K562 (cell line): Measurements from ENCODE around the gene ZNF276. TPM values are rescaled to one million over a fixed set of nuclear protein-coding genes. Genes with fewer than 3 reads are reported as not detected.

ENCODE experiments used
- CHD4 ChIP-seq: fragments of 200-600 bp; sonication (generic); IDR thresholded peaks from 3 replicates; pipeline ENCODE4 v1.6.1; 2012; ENCODE audit warnings: low read depth, mild to moderate bottlenecking, mixed read lengths, low read length, inconsistent platforms; ENCODE audit not compliant: insufficient read depth, insufficient replicate concordance, poor library complexity, severe bottlenecking
- DMBX1 ChIP-seq: fragments of 250-450 bp; sonication (Bioruptor Pico); IDR thresholded peaks from 2 replicates; pipeline ENCODE4 v1.8.0; 2022; ENCODE audit warnings: inconsistent platforms, mild to moderate bottlenecking, moderate library complexity, borderline replicate concordance
- ETV6 ChIP-seq, 3 experiments: fragments of 150-350 bp in 1 of 3; sonication (generic) in 1 of 3; formaldehyde crosslinking in 1 of 3; IDR thresholded peaks; 2 replicates each; pipeline versions ENCODE4 v1.6.1 to v1.8.0; 2014 to 2022; ENCODE audit warnings: borderline replicate concordance in 2 of 3, low read depth in 2 of 3, antibody characterized with exemption in 1 of 3, low read length in 1 of 3, mild to moderate bottlenecking in 1 of 3, missing genetic modification reagents in 1 of 3
- HDAC1 ChIP-seq, 2 experiments: fragments of 450-650 bp; IDR thresholded peaks; 2 replicates each; pipeline ENCODE4 v1.6.1; 2016 to 2017; ENCODE audit warnings: inconsistent platforms in 1 of 2, mild to moderate bottlenecking in 1 of 2, moderate library complexity in 1 of 2
- HDAC2 ChIP-seq: fragments of 450-650 bp; IDR thresholded peaks from 2 replicates; pipeline ENCODE4 v1.6.1; 2016; ENCODE audit warnings: mild to moderate bottlenecking
- LCOR ChIP-seq: sonication (generic); formaldehyde crosslinking; IDR thresholded peaks from 2 replicates; pipeline ENCODE4 v1.8.0; 2022; ENCODE audit warnings: mild to moderate bottlenecking, missing genetic modification reagents
- MAFK ChIP-seq: IDR thresholded peaks from 2 replicates; pipeline ENCODE4 v1.6.1; 2011; ENCODE audit warnings: low read length, improper control_type of control experiment
- MNT ChIP-seq, 2 experiments: fragments of 450-650 bp; conservative IDR thresholded peaks; 2 replicates each; pipeline ENCODE4 v1.6.1; 2017; ENCODE audit warnings: mild to moderate bottlenecking in 2 of 2, moderate library complexity in 2 of 2
- NR2C2 ChIP-seq, 2 experiments: fragments of 200-800 bp in 1 of 2; sonication (Bioruptor generic) in 1 of 2; sonication (generic) in 1 of 2; formaldehyde crosslinking in 1 of 2; IDR thresholded peaks; 2 replicates each; pipeline versions ENCODE4 v1.6.1 to v1.8.0; 2016 to 2022; ENCODE audit warnings: mild to moderate bottlenecking in 1 of 2, missing compliant biosample characterization in 1 of 2, missing genetic modification characterization in 1 of 2, missing genetic modification reagents in 1 of 2
- POLR2H ChIP-seq: IDR thresholded peaks from 2 replicates; pipeline ENCODE4 v1.6.1; 2016; ENCODE audit warnings: missing genetic modification characterization, low read depth, mild to moderate bottlenecking, control low read depth, missing compliant biosample characterization, moderate library complexity
- RBM39 ChIP-seq: fragments of 200-400 bp; formaldehyde crosslinking; optimal IDR thresholded peaks from 2 replicates; pipeline ENCODE3; 2018; ENCODE audit warnings: low read depth, low read length
- SAP30 ChIP-seq: fragments of 200-600 bp; sonication (generic); IDR thresholded peaks from 2 replicates; pipeline ENCODE4 v1.6.1; 2012; ENCODE audit warnings: borderline replicate concordance, low read depth, mild to moderate bottlenecking, moderate library complexity, low read length, control low read depth, inconsistent platforms; ENCODE audit not compliant: insufficient read depth, poor library complexity, severe bottlenecking
- SREBF2 ChIP-seq: sonication (generic); formaldehyde crosslinking; IDR thresholded peaks from 2 replicates; pipeline ENCODE4 v1.4.0; 2020; ENCODE audit warnings: mild to moderate bottlenecking, missing genetic modification reagents
- SUPT5H ChIP-seq: fragments of 450-650 bp; IDR thresholded peaks from 2 replicates; pipeline ENCODE4 v1.6.1; 2016
- TSC22D4 ChIP-seq: fragments of 450-650 bp; IDR thresholded peaks from 2 replicates; pipeline ENCODE4 v1.6.1; 2016; ENCODE audit warnings: missing genetic modification characterization, missing biosample characterization, control low read depth
- XRCC4 ChIP-seq: IDR thresholded peaks from one replicate; pipeline ENCODE4 v1.6.1; 2011; ENCODE audit not compliant: insufficient read depth, insufficient read length; ENCODE audit errors: extremely low read depth
- ZBTB12 ChIP-seq: fragments of 250-450 bp; sonication (Bioruptor Pico); IDR thresholded peaks from 2 replicates; pipeline ENCODE4 v1.4.0; 2020
- ZNF3 ChIP-seq: fragments of 250-450 bp; sonication (Bioruptor Pico); IDR thresholded peaks from 2 replicates; pipeline ENCODE4 v1.5.0; 2021; ENCODE audit warnings: mild to moderate bottlenecking, moderate library complexity
- ZNF444 ChIP-seq: fragments of 250-450 bp; sonication (Bioruptor Pico); IDR thresholded peaks from 2 replicates; pipeline ENCODE4 v1.4.0; 2020; ENCODE audit warnings: mild to moderate bottlenecking, moderate library complexity
- ZNF561 ChIP-seq: fragments of 450-650 bp; formaldehyde crosslinking; conservative IDR thresholded peaks from 2 replicates; pipeline ENCODE4 v1.4.0; 2020; ENCODE audit warnings: mild to moderate bottlenecking, moderate library complexity
- ZNF764 ChIP-seq: fragments of 250-450 bp; sonication (Bioruptor Pico); IDR thresholded peaks from 2 replicates; pipeline ENCODE4 v1.4.0; 2020; ENCODE audit warnings: low read depth, mild to moderate bottlenecking, moderate library complexity
- ZNF79 ChIP-seq: fragments of 250-450 bp; sonication (Bioruptor Pico); IDR thresholded peaks from 2 replicates; pipeline ENCODE4 v1.4.0; 2020; ENCODE audit warnings: low read depth, mild to moderate bottlenecking, moderate library complexity
- ZSCAN32 ChIP-seq: fragments of 450-650 bp; formaldehyde crosslinking; IDR thresholded peaks from 2 replicates; pipeline ENCODE4 v1.4.0; 2020; ENCODE audit warnings: mild to moderate bottlenecking, moderate library complexity
- polyA plus RNA-seq, 8 experiments: library from polyadenylated mRNA; depleted of rRNA in 4 of 8; stranded (reverse) in 5 of 8; unstranded in 3 of 8; fragments of >200 nt; fragmentation: Nextera tagmentation in 2 of 8; fragmentation: Illumina TruSeq in 1 of 8; extraction: Ambion mirVana in 2 of 8; extraction: Trizol in 1 of 8; gene quantifications; 2 replicates each; pipeline versions ENCODE4 v1.2.1 to v1.2.3, GENCODE V29; 2011 to 2014; ENCODE audit warnings: inconsistent platforms in 1 of 8, missing spikeins in 1 of 8
- total RNA-seq, 7 experiments: library from RNA; depleted of rRNA in 6 of 7; stranded (reverse); fragments of >200 nt in 6 of 7; fragmentation: Illumina TruSeq in 2 of 7; extraction: Trizol in 2 of 7; gene quantifications; 2 replicates each; pipeline versions ENCODE4 v1.2.1 to v1.2.3, GENCODE V29; 2011 to 2021; ENCODE audit warnings: low replicate concordance in 1 of 7

ZNF276 gene
- total and polyA plus RNA-seq, 9 of the 15 experiments (the other 6 are each of a cell fraction or from before 2014, with no cell fraction given): 0.49 to 43.9 (median 15.8) TPM

- TF ChIP-seq XRCC4: no peak
- TF ChIP-seq ZNF764 (CRISPR knock-in tag): no peak
- TF ChIP-seq HDAC2: no peak
- peak; percentile 43; the same call in 1 of the 2 replicates for TF ChIP-seq NR2C2 (CRISPR knock-in tag; IDR thresholded peaks at IDR 0.05)
- TF ChIP-seq NR2C2 (tag; IDR thresholded peaks at IDR 0.05): no peak
- peak; percentile 66; the same call in 1 of the 2 replicates for TF ChIP-seq DMBX1
- TF ChIP-seq ZNF3: no peak
- TF ChIP-seq ETV6 (IDR thresholded peaks at IDR 0.05; ENCODE audit: borderline replicate concordance in 1 of 2, low read depth in 2 of 2, low read length in 1 of 2): no peak
- TF ChIP-seq ETV6 (CRISPR knock-in tag; IDR thresholded peaks at IDR 0.05; ENCODE audit: borderline replicate concordance): peak; percentile 57; the same call in 1 of the 2 replicates
- no peak for TF ChIP-seq ZNF444 (CRISPR knock-in tag)
- peak; percentile 71 to 90 for TF ChIP-seq MNT (conservative IDR thresholded peaks at IDR 0.05)
- no peak for TF ChIP-seq ZSCAN32
- TF ChIP-seq LCOR (CRISPR knock-in tag): no peak; the same call in 1 of the 2 replicates
- TF ChIP-seq POLR2H (tag): peak; percentile 58
- TF ChIP-seq SREBF2 (CRISPR knock-in tag): no peak
- no peak for TF ChIP-seq CHD4
- no peak for TF ChIP-seq TSC22D4 (tag)
- no peak for TF ChIP-seq RBM39
- peak; percentile 72; the same call in 1 of the 2 replicates for TF ChIP-seq ZBTB12 (CRISPR knock-in tag)
- no peak for TF ChIP-seq ZNF561 (CRISPR knock-in tag)
- no peak for TF ChIP-seq SAP30
- TF ChIP-seq MAFK: no peak
- TF ChIP-seq SUPT5H: peak; percentile 52; the same call in 1 of the 2 replicates
- TF ChIP-seq HDAC1 (IDR thresholded peaks at IDR 0.05): peak in 1 of 2 experiments; percentile 62; a peak in 2 of 4 replicates
- TF ChIP-seq ZNF79 (CRISPR knock-in tag): no peak
These were observed at the start of gene ZNF276, which contains the start of gene VPS9D1 (continued) for GRCh38 chr16:89720813-89721545.
